Measurements from ENCODE around the gene FEN1.

- TF ChIP-seq CTCF (IDR thresholded peaks at IDR 0.05) (no peak), POLR2A (IDR thresholded peaks at IDR 0.05) (no peak)
Measured at GRCh38 chr11:61826930-61827570, 34.3 kb downstream of the FEN1 start.
